ENCODE measurements around the gene KIAA1755. TPM values are rescaled to one million over a fixed set of nuclear protein-coding genes. Genes with fewer than 3 reads are reported as not detected.

The KIAA1755 gene
- total RNA-seq, 1 experiment from 2014 or later, result 0.22 TPM

DNA sequence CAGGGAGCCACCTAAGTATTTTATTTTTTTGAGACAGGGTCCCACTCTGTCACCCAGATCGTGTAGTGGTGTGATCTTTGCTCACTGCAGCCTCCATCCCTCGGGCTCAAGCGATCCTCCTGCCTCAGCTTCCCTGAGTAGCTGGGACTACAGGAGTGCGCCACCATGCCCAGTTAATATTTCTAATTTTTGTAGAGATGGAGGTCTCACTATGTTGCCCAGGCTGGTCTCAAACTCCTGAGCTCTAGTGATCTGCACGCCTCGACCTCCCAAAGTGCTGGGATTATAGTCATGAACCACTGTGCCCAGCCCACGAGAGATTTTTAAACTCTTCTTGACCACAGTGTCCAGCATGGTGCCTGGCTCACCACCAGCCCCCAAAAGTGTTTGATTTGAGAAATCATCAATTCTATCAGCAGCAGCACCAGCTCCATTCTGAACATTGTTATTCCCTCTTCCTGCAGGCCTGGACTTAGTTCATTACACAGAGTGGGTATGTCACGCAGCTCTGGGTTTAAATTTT is 93.1 kb downstream of the KIAA1755 start:
- Histone ChIP-seq H3K4me2 (peak overlapping the region; percentile 35; the same call in 1 of the 2 replicates), H3K27ac (peak overlapping the region; percentile 93), H3K9me3 (ENCODE audit: insufficient read depth, low read depth) (no peaks in the 10 kb centered on the region), H4K20me1 (ENCODE audit: insufficient read depth) (peaks cover 23% of the 10 kb centered on the region), H3F3A (ENCODE audit: insufficient read depth, low read depth) (peaks cover 59% of the 10 kb centered on the region), H3K4me1 (replicated peaks; ENCODE audit: insufficient read depth) (peaks cover 69% of the 10 kb centered on the region), H3K9me2 (ENCODE audit: insufficient read depth) (no peaks in the 10 kb centered on the region), H3K27me3 (ENCODE audit: insufficient read depth, low read depth) (no peaks in the 10 kb centered on the region), H3K79me2 (ENCODE audit: low read depth) (peaks cover 32% of the 10 kb centered on the region), H3K4me3 (no peak overlapping the region), H2AFZ (no peak overlapping the region), H3K36me3 (ENCODE audit: low read depth) (peaks cover 19% of the 10 kb centered on the region)
- TF ChIP-seq EZH2 (IDR thresholded peaks at IDR 0.05; ENCODE audit: low read depth), result no peak
- TF ChIP-seq, protein P1, sequence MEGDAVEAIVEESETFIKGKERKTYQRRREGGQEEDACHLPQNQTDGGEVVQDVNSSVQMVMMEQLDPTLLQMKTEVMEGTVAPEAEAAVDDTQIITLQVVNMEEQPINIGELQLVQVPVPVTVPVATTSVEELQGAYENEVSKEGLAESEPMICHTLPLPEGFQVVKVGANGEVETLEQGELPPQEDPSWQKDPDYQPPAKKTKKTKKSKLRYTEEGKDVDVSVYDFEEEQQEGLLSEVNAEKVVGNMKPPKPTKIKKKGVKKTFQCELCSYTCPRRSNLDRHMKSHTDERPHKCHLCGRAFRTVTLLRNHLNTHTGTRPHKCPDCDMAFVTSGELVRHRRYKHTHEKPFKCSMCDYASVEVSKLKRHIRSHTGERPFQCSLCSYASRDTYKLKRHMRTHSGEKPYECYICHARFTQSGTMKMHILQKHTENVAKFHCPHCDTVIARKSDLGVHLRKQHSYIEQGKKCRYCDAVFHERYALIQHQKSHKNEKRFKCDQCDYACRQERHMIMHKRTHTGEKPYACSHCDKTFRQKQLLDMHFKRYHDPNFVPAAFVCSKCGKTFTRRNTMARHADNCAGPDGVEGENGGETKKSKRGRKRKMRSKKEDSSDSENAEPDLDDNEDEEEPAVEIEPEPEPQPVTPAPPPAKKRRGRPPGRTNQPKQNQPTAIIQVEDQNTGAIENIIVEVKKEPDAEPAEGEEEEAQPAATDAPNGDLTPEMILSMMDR (conservative IDR thresholded peaks at IDR 0.05), result no peak
- intact Hi-C loops (cut with micrococcal nuclease; ENCODE audit: unreplicated experiment), result loop anchor here (5.0 to 10.0 kb wide), 4 partner anchors 155 to 603 kb away; partner anchors contain the start of gene VSTM2L
- BruUV-seq (replicated peaks), result no TSS peak
- no peak for DNase-seq
- CTCF ChIA-PET, result interaction anchor here (0.6 to 1.5 kb wide), 4 partner anchors 20 to 632 kb away, joined by 4 to 11 read pairs (median 4); no protein-coding TSS in a partner anchor
- POLR2A ChIA-PET (ENCODE audit: unreplicated experiment), result interaction anchor here (0.6 kb wide), 2 partner anchors 105 to 414 kb away, joined by 3 to 10 read pairs; no protein-coding TSS in a partner anchor

DNA sequence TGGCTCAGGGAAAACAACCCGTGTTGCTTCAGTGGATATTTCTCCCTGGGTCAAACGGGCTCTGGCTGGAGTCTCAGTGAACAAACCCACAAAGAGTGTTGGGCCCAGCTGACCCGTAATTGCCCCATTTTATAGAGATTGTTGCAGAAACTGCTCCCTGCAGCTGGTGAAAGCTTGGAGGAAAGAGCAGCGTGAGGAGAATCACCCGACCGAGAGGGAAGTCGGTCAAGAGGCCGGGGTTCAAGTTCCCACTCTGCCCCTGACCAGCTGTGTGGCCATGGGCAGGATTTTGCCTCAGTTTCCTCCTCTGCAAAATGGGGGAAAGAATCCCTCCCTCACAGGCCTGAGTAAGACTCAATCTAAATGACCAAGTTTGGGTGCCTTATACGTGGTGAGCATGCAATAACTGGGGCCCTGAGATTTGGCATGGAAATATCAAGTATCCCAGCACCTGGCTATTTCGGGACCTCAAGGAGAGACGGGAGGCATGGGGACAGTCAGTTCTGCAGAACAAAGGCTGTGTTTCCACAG is 93.8 kb downstream of the KIAA1755 start:
- Histone ChIP-seq H3K4me1 (replicated peaks; ENCODE audit: insufficient read depth) (peaks cover 70% of the 10 kb centered on the region), H3K27ac (0 out of 2 replicates have a peak overlapping the region, but pooled peaks have one; percentile 93), H3K9me3 (ENCODE audit: insufficient read depth, low read depth) (no peaks in the 10 kb centered on the region), H3K9me2 (ENCODE audit: insufficient read depth) (no peaks in the 10 kb centered on the region), H3K36me3 (ENCODE audit: low read depth) (peaks cover 25% of the 10 kb centered on the region), H3K27me3 (ENCODE audit: insufficient read depth, low read depth) (no peaks in the 10 kb centered on the region), H3K4me2 (no peak overlapping the region), H3K4me3 (no peak overlapping the region), H3K79me2 (ENCODE audit: low read depth) (peaks cover 38% of the 10 kb centered on the region), H4K20me1 (ENCODE audit: insufficient read depth) (peaks cover 29% of the 10 kb centered on the region), H2AFZ (no peak overlapping the region), H3F3A (ENCODE audit: insufficient read depth, low read depth) (peaks cover 65% of the 10 kb centered on the region)
- TF ChIP-seq, protein P1 (conservative IDR thresholded peaks at IDR 0.05), result no peak
- no peak for TF ChIP-seq EZH2 (IDR thresholded peaks at IDR 0.05; ENCODE audit: low read depth)
- ChIA-PET CTCF (interaction anchor here (0.6 to 1.5 kb wide), 7 partner anchors 9 to 355 kb away, joined by 3 to 10 read pairs (median 4); no protein-coding TSS in a partner anchor), POLR2A (ENCODE audit: unreplicated experiment) (interaction anchor here (0.6 kb wide), 2 partner anchors 414 to 1213 kb away, joined by 3 to 5 read pairs; no protein-coding TSS in a partner anchor)
- no TSS peak for BruUV-seq (replicated peaks)
- intact Hi-C loops (cut with micrococcal nuclease; ENCODE audit: unreplicated experiment), result loop anchor here (5.0 to 10.0 kb wide), 4 partner anchors 156 to 602 kb away; partner anchors contain the start of gene VSTM2L
- no peak for DNase-seq

- intact Hi-C loops (cut with micrococcal nuclease; ENCODE audit: unreplicated experiment), result loop anchor here (1.0 to 10.0 kb wide), 9 partner anchors 32 to 601 kb away; partner anchors contain the start of gene VSTM2L
- H4K20me1 ChIP-seq (ENCODE audit: insufficient read depth), result peaks cover 35% of the 10 kb centered on the region
- H3K9me2 ChIP-seq (ENCODE audit: insufficient read depth), result no peaks in the 10 kb centered on the region
- BruUV-seq (replicated peaks), result no TSS peak
- peaks cover 45% of the 10 kb centered on the region for H3K79me2 ChIP-seq (ENCODE audit: low read depth)
- H3K4me2 ChIP-seq, result peak overlapping the region; percentile 60
- ChIA-PET CTCF (interaction anchor here (0.6 to 1.0 kb wide), 5 partner anchors 9 to 354 kb away, joined by 3 to 10 read pairs (median 8); no protein-coding TSS in a partner anchor), POLR2A (ENCODE audit: unreplicated experiment) (interaction anchor here (0.6 kb wide), 1 partner anchor 1212 kb away, joined by 5 read pairs; no protein-coding TSS in a partner anchor)
- peaks cover 32% of the 10 kb centered on the region for H3K36me3 ChIP-seq (ENCODE audit: low read depth)
- no peaks in the 10 kb centered on the region for H3K27me3 ChIP-seq (ENCODE audit: insufficient read depth, low read depth)
- H3K9me3 ChIP-seq (ENCODE audit: insufficient read depth, low read depth), result no peaks in the 10 kb centered on the region
- TF ChIP-seq EZH2 (IDR thresholded peaks at IDR 0.05; ENCODE audit: low read depth), result no peak
- TF ChIP-seq, protein P1 (conservative IDR thresholded peaks at IDR 0.05), result no peak
- H3K4me1 ChIP-seq (replicated peaks; ENCODE audit: insufficient read depth), result peaks cover 75% of the 10 kb centered on the region
- no peak overlapping the region for H2AFZ ChIP-seq
- no peak overlapping the region for H3K4me3 ChIP-seq
- no peak overlapping the region for H3K27ac ChIP-seq
- peaks cover 67% of the 10 kb centered on the region for H3F3A ChIP-seq (ENCODE audit: insufficient read depth, low read depth)
- DNase-seq, result no peak
Measured at GRCh38 chr20:38165966-38166702, 94.4 kb downstream of the KIAA1755 start.

Data from PC-9 (cell line).